ENCODE data around the gene RBM26.
"Not testable (repeated sequence)": the region's sequence is repeated elsewhere in the genome, so short reads cannot be mapped to it uniquely, and the experiment has no call there.

Gene RBM26

DNA sequence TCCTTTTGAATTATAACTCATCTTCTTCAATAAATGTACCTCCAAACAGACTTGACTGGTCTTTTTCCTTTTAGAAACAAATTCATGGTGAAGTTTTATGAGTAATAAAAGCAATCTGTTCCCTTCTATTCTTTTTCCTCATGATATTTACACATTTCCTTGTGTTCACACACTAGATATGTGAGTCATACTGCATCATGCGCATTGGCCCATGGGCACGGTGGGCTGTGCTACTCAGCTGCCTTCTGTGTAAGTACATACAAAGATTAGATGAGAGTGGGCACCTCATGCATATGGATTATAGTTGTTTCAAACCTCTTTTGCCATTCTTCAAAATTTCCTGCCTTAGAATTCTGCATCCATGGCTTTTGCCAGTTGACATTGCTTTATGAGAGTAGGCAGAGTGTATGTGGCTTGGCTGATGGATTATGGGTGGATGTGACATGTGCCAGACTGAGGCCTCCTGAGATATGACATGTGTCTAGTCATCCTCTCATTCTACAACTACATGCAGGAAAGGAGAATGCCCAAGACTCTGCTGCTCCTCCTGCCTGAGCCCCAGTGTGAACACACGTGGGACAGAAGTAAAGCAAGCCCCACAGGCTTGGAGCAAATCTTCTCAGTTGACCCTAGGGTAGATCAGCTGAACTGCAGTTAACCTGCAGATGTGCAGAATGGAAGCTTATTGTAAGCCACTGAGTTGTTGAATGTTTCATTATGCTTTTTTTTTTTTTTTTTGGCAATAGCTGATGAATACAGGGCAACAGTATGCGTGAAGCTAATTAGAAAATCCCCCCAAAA, 109.9 kb downstream of the RBM26 start:
- no peak overlapping the region for H3K9ac ChIP-seq (ENCODE audit: low read length in 5 of 5)
- H3K4me1 ChIP-seq (ENCODE audit: control insufficient read depth in 5 of 5, insufficient read depth in 5 of 5, low read length in 5 of 5): no peaks in the 10 kb centered on the region
- H3K9me3 ChIP-seq (ENCODE audit: control insufficient read depth in 5 of 5, low read length in 5 of 5): no peaks in the 10 kb centered on the region
- H3K27me3 ChIP-seq (ENCODE audit: control insufficient read depth in 5 of 5, insufficient read depth in 4 of 5, low read length in 5 of 5): peaks cover 0 to 2% (median 0%) of the 10 kb centered on the region in 5 donors
- H3K27ac ChIP-seq (ENCODE audit: low read depth, low read length): no peak overlapping the region
- no peak overlapping the region for H3K4me3 ChIP-seq (ENCODE audit: low read depth in 1 of 5, low read length in 5 of 5)
- H3K36me3 ChIP-seq (ENCODE audit: control insufficient read depth in 5 of 5, insufficient read depth in 5 of 5, low read length in 5 of 5): no peaks in the 10 kb centered on the region

GRCh38 chr13:79290595-79291244, 115.3 kb downstream of the RBM26 start:
- no peaks in the 10 kb centered on the region for H3K9me3 ChIP-seq (ENCODE audit: control insufficient read depth in 5 of 5, low read length in 5 of 5)
- no peak overlapping the region for H3K9ac ChIP-seq (ENCODE audit: low read length in 5 of 5)
- H3K27me3 ChIP-seq (ENCODE audit: control insufficient read depth in 5 of 5, insufficient read depth in 4 of 5, low read length in 5 of 5): no peaks in the 10 kb centered on the region
- H3K4me3 ChIP-seq (ENCODE audit: low read depth in 1 of 5, low read length in 5 of 5): no peak overlapping the region
- no peaks in the 10 kb centered on the region for H3K4me1 ChIP-seq (ENCODE audit: control insufficient read depth in 5 of 5, insufficient read depth in 5 of 5, low read length in 5 of 5)
- H3K27ac ChIP-seq (ENCODE audit: low read depth, low read length): no peak overlapping the region
- no peaks in the 10 kb centered on the region for H3K36me3 ChIP-seq (ENCODE audit: control insufficient read depth in 5 of 5, insufficient read depth in 5 of 5, low read length in 5 of 5)

DNA sequence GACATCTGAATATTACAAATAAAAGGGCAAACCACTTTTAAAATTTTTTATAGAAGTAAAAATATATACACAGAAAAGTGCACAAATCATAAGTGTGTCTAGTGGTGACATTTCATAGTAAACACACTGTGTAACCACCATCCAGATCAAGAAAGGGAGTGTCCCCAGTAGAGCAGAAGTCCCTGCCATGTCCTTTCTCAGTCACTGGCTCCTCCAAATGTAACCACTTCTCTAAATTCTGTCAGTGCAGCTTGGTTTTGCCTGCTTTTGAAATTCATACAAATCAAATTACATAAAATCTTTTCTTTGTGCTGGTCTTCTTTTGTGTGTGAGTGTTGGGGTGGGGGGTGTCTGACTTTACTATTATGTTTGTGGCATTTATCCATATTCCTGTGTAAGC, 116.5 kb downstream of the RBM26 start:
- H3K4me1 ChIP-seq (ENCODE audit: control insufficient read depth in 5 of 5, insufficient read depth in 5 of 5, low read length in 5 of 5): no peaks in the 10 kb centered on the region
- H3K36me3 ChIP-seq (ENCODE audit: control insufficient read depth in 5 of 5, insufficient read depth in 5 of 5, low read length in 5 of 5): no peaks in the 10 kb centered on the region
- H3K9me3 ChIP-seq (ENCODE audit: control insufficient read depth in 5 of 5, low read length in 5 of 5): no peaks in the 10 kb centered on the region
- no peaks in the 10 kb centered on the region for H3K27me3 ChIP-seq (ENCODE audit: control insufficient read depth in 5 of 5, insufficient read depth in 4 of 5, low read length in 5 of 5)
- no peak overlapping the region for H3K9ac ChIP-seq (ENCODE audit: low read length in 5 of 5)
- H3K4me3 ChIP-seq (ENCODE audit: low read depth in 1 of 5, low read length in 5 of 5): no peak overlapping the region
- no peak overlapping the region for H3K27ac ChIP-seq (ENCODE audit: low read depth, low read length)

DNA sequence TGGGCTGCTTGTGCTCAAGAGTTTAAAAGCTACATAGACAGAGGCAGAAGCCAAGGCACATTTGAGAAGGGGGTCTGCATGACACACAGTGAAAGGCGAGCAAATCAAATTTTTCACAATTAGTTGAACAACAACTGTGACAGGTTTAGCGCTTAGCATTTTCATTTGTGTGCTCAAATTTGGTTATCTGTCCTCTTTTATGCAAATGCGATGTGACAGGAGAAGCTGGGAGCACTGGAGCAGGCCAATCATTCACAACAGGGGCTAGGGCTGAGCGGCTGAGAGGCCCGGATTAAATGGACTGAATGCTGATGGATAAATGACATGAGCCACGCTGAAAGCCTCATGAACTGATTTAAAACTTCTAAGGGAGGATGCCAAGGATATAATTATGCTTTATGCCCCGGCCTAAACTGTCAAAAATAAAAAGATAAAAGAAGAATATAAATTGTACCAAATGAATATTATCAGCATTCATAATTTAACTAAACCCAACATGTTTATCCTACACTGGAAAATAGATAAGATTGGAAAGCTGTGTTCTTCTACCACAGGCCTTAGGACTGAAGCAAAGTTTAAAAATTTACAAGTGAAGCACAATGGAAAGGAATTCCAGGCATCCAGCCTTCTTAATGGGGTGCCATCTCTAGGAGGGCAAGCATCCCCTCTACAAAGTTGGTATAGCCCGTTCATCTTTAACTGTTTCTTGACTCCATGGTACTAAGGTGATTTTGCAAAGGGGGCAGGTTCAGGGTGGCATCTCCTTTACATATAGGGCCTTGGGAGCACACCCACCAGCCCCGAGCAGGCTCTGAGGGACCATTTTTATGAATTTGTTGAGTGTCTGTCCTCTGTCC, 117.9 kb downstream of the RBM26 start:
- Histone ChIP-seq H3K27ac (ENCODE audit: low read depth, low read length) (no peak overlapping the region), H3K4me3 (ENCODE audit: low read depth in 1 of 5, low read length in 5 of 5) (no peak overlapping the region), H3K9me3 (ENCODE audit: control insufficient read depth in 5 of 5, low read length in 5 of 5) (no peaks in the 10 kb centered on the region), H3K4me1 (ENCODE audit: control insufficient read depth in 5 of 5, insufficient read depth in 5 of 5, low read length in 5 of 5) (peaks cover 0 to under 1% (median 0%) of the 10 kb centered on the region in 5 donors), H3K27me3 (ENCODE audit: control insufficient read depth in 5 of 5, insufficient read depth in 4 of 5, low read length in 5 of 5) (no peaks in the 10 kb centered on the region), H3K36me3 (ENCODE audit: control insufficient read depth in 5 of 5, insufficient read depth in 5 of 5, low read length in 5 of 5) (no peaks in the 10 kb centered on the region), H3K9ac (ENCODE audit: low read length in 5 of 5) (no peak overlapping the region)

GRCh38 chr13:79285159-79285558, 120.9 kb downstream of the RBM26 start:
- Histone ChIP-seq H3K27ac (ENCODE audit: low read depth, low read length) (no peak overlapping the region), H3K36me3 (ENCODE audit: control insufficient read depth in 5 of 5, insufficient read depth in 5 of 5, low read length in 5 of 5) (no peaks in the 10 kb centered on the region), H3K4me3 (ENCODE audit: low read depth in 1 of 5, low read length in 5 of 5) (no peak overlapping the region), H3K4me1 (ENCODE audit: control insufficient read depth in 5 of 5, insufficient read depth in 5 of 5, low read length in 5 of 5) (peaks cover 0 to 6% (median 2%) of the 10 kb centered on the region in 5 donors), H3K27me3 (ENCODE audit: control insufficient read depth in 5 of 5, insufficient read depth in 4 of 5, low read length in 5 of 5) (no peaks in the 10 kb centered on the region), H3K9ac (ENCODE audit: low read length in 5 of 5) (no peak overlapping the region), H3K9me3 (ENCODE audit: control insufficient read depth in 5 of 5, low read length in 5 of 5) (no peaks in the 10 kb centered on the region)

GRCh38 chr13:79283742-79284141, 122.3 kb downstream of the RBM26 start:
- Histone ChIP-seq H3K9me3 (ENCODE audit: control insufficient read depth in 5 of 5, low read length in 5 of 5) (no peaks in the 10 kb centered on the region), H3K4me3 (ENCODE audit: low read depth in 1 of 5, low read length in 5 of 5) (no peak overlapping the region), H3K4me1 (ENCODE audit: control insufficient read depth in 5 of 5, insufficient read depth in 5 of 5, low read length in 5 of 5) (peaks cover 0 to 6% (median 2%) of the 10 kb centered on the region in 5 donors), H3K27ac (ENCODE audit: low read depth, low read length) (no peak overlapping the region), H3K9ac (ENCODE audit: low read length in 5 of 5) (no peak overlapping the region), H3K36me3 (ENCODE audit: control insufficient read depth in 5 of 5, insufficient read depth in 5 of 5, low read length in 5 of 5) (no peaks in the 10 kb centered on the region), H3K27me3 (ENCODE audit: control insufficient read depth in 5 of 5, insufficient read depth in 4 of 5, low read length in 5 of 5) (no peaks in the 10 kb centered on the region)

DNA sequence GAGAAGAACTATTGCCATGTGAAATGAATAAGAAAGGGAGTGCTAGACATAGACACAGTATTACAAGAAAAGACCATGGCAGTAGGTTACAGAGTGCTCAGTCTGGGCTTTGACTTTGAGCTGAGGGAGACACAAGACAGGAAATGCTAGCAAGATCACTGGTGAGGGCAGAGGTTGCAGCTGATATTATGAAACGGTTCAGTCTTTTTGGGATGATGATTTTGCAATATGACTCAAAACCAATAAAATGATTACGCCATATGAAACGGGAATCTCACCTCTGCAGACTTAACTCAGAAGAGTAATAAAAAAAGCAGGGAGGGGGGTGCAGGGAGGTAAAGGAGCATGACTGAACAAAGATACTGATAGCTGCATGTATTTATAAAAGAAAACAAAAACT, 123.1 kb downstream of the RBM26 start:
- Histone ChIP-seq H3K4me3 (ENCODE audit: low read depth in 1 of 5, low read length in 5 of 5) (no peak overlapping the region), H3K9me3 (ENCODE audit: control insufficient read depth in 5 of 5, low read length in 5 of 5) (no peaks in the 10 kb centered on the region), H3K4me1 (ENCODE audit: control insufficient read depth in 5 of 5, insufficient read depth in 5 of 5, low read length in 5 of 5) (peaks cover 0 to 6% (median 2%) of the 10 kb centered on the region in 5 donors), H3K36me3 (ENCODE audit: control insufficient read depth in 5 of 5, insufficient read depth in 5 of 5, low read length in 5 of 5) (no peaks in the 10 kb centered on the region), H3K27me3 (ENCODE audit: control insufficient read depth in 5 of 5, insufficient read depth in 4 of 5, low read length in 5 of 5) (no peaks in the 10 kb centered on the region), H3K27ac (ENCODE audit: low read depth, low read length) (no peak overlapping the region), H3K9ac (ENCODE audit: low read length in 5 of 5) (no peak overlapping the region)

- H3K36me3 ChIP-seq (ENCODE audit: control insufficient read depth in 5 of 5, insufficient read depth in 5 of 5, low read length in 5 of 5): no peaks in the 10 kb centered on the region
- peaks cover 0 to 6% (median 2%) of the 10 kb centered on the region in 5 donors for H3K4me1 ChIP-seq (ENCODE audit: control insufficient read depth in 5 of 5, insufficient read depth in 5 of 5, low read length in 5 of 5)
- no peaks in the 10 kb centered on the region for H3K9me3 ChIP-seq (ENCODE audit: control insufficient read depth in 5 of 5, low read length in 5 of 5)
- H3K27ac ChIP-seq (ENCODE audit: low read depth, low read length): no peak overlapping the region
- H3K4me3 ChIP-seq (ENCODE audit: low read depth in 1 of 5, low read length in 5 of 5): no peak overlapping the region
- H3K9ac ChIP-seq (ENCODE audit: low read length in 5 of 5): no peak overlapping the region
- H3K27me3 ChIP-seq (ENCODE audit: control insufficient read depth in 5 of 5, insufficient read depth in 4 of 5, low read length in 5 of 5): no peaks in the 10 kb centered on the region
These were observed 123.5 kb downstream of the RBM26 start for GRCh38 chr13:79282508-79282907.

DNA sequence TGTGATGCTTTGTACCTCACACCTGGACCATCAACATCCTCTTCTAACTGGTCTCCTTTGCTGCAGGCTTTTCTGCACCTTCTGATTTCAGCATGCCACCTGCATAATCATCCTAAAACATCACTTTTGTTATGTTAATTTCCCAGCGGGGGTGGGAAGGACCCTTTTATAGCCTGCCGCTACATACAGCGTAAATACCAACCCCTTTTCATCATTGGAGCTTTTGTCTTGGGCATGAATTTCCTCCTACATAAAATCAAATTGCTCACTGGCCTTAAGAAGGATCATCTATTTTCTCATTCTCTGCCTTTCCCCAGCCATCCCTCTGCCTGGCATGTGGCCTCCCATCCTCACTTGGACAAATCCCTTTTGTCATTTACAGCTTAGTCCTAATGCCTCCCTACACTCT, 124.7 kb downstream of the RBM26 start:
- no peak overlapping the region for H3K4me3 ChIP-seq (ENCODE audit: low read depth in 1 of 5, low read length in 5 of 5)

GRCh38 chr13:79279735-79280134, 126.3 kb downstream of the RBM26 start:
- H3K27me3 ChIP-seq (ENCODE audit: control insufficient read depth in 5 of 5, insufficient read depth in 4 of 5, low read length in 5 of 5); H3K36me3 ChIP-seq (ENCODE audit: control insufficient read depth in 5 of 5, insufficient read depth in 5 of 5, low read length in 5 of 5); H3K9ac ChIP-seq (ENCODE audit: low read length in 5 of 5); H3K27ac ChIP-seq (ENCODE audit: low read depth, low read length); H3K4me1 ChIP-seq (ENCODE audit: control insufficient read depth in 5 of 5, insufficient read depth in 5 of 5, low read length in 5 of 5); H3K4me3 ChIP-seq (ENCODE audit: low read depth in 1 of 5, low read length in 5 of 5); H3K9me3 ChIP-seq (ENCODE audit: control insufficient read depth in 5 of 5, low read length in 5 of 5): not testable (repeated sequence)

More for the DNA sequence above, 124.7 kb downstream of the RBM26 start:
- H3K9me3 ChIP-seq (ENCODE audit: control insufficient read depth in 5 of 5, low read length in 5 of 5): no peaks in the 10 kb centered on the region
- H3K9ac ChIP-seq (ENCODE audit: low read length in 5 of 5): no peak overlapping the region
- H3K36me3 ChIP-seq (ENCODE audit: control insufficient read depth in 5 of 5, insufficient read depth in 5 of 5, low read length in 5 of 5): no peaks in the 10 kb centered on the region
- H3K4me1 ChIP-seq (ENCODE audit: control insufficient read depth in 5 of 5, insufficient read depth in 5 of 5, low read length in 5 of 5): peaks cover 0 to 6% (median 2%) of the 10 kb centered on the region in 5 donors
- no peaks in the 10 kb centered on the region for H3K27me3 ChIP-seq (ENCODE audit: control insufficient read depth in 5 of 5, insufficient read depth in 4 of 5, low read length in 5 of 5)
- H3K27ac ChIP-seq (ENCODE audit: low read depth, low read length): no peak overlapping the region

Data from subcutaneous abdominal adipose tissue (tissue), 5 donors.